GM12865 (cell line): ENCODE measurements around the gene SLC7A8.

ENCODE experiments used
- DNase-seq: peaks from one replicate; pipeline ENCODE4 v3.0.0; 2010; ENCODE audit warnings: low read depth
- H3K4me3 ChIP-seq: 2 replicates; pipeline ENCODE4 v1.5.1; 2011; ENCODE audit warnings: mild to moderate bottlenecking, low read depth, low read length, control low read depth
- CTCF ChIP-seq: IDR thresholded peaks from 2 replicates; pipeline ENCODE4 v1.5.1; 2011; ENCODE audit warnings: low read length, control low read depth, low read depth, inconsistent platforms; ENCODE audit not compliant: insufficient read depth; ENCODE audit errors: missing control alignments

SLC7A8 gene

GRCh38 chr14:23104591-23105347 lies 78.7 kb downstream of the SLC7A8 start, which contains the start of gene CIROP:
Gene CIROP (minus strand): TSS chr14:23104989. CDS start chr14:23104920, 69 bp downstream.
- no peak within 1 kb of the TSS for H3K4me3 ChIP-seq
- DNase-seq: no peak
- TF ChIP-seq CTCF: no peak

- no peak for TF ChIP-seq CTCF
- no peak overlapping the region for H3K4me3 ChIP-seq
- no peak for DNase-seq
Measured at GRCh38 chr14:23104070-23104590, 79.3 kb downstream of the SLC7A8 start.

- no peak for TF ChIP-seq CTCF
- no peak overlapping the region for H3K4me3 ChIP-seq
- no peak for DNase-seq
Measured at GRCh38 chr14:23103581-23103980, 79.9 kb downstream of the SLC7A8 start.

GRCh38 chr14:23102801-23103200 lies 80.7 kb downstream of the SLC7A8 start:
- DNase-seq: no peak
- no peak overlapping the region for H3K4me3 ChIP-seq
- no peak for TF ChIP-seq CTCF

- no peak overlapping the region for H3K4me3 ChIP-seq
- no peak for TF ChIP-seq CTCF
- no peak for DNase-seq
Measured at GRCh38 chr14:23101986-23102625, 81.4 kb downstream of the SLC7A8 start.

GRCh38 chr14:23101213-23101970 lies 82.1 kb downstream of the SLC7A8 start:
- no peak for DNase-seq
- TF ChIP-seq CTCF: no peak
- H3K4me3 ChIP-seq: no peak overlapping the region
